ENCODE results near the gene GALNT18. TPM values are rescaled to one million over a fixed set of nuclear protein-coding genes. Genes with fewer than 3 reads are reported as not detected.

GALNT18 gene
- total and polyA plus RNA-seq, 2 experiments from 2014 or later = 4.3 to 10.8 TPM

- TF ChIP-seq ZNF462 (CRISPR knock-in tag; IDR thresholded peaks at IDR 0.05) (no peak), REST (IDR thresholded peaks at IDR 0.05; ENCODE audit: unreplicated experiment) (no peak), NANOG (IDR thresholded peaks at IDR 0.05; ENCODE audit: borderline replicate concordance) (no peak), ZNF114 (CRISPR knock-in tag; IDR thresholded peaks at IDR 0.05) (no peak), CTCF (conservative IDR thresholded peaks at IDR 0.05; ENCODE audit: low read depth in 2 of 2) (no peak), EZH2 (IDR thresholded peaks at IDR 0.05; ENCODE audit: low read depth, unreplicated experiment) (no peak)
Observed at GRCh38 chr11:11267312-11267711, 354.5 kb downstream of the GALNT18 start (continued).
